Measurements from ENCODE around the gene SERPINB13.

SERPINB13 gene, protein sequence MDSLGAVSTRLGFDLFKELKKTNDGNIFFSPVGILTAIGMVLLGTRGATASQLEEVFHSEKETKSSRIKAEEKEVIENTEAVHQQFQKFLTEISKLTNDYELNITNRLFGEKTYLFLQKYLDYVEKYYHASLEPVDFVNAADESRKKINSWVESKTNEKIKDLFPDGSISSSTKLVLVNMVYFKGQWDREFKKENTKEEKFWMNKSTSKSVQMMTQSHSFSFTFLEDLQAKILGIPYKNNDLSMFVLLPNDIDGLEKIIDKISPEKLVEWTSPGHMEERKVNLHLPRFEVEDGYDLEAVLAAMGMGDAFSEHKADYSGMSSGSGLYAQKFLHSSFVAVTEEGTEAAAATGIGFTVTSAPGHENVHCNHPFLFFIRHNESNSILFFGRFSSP

DNA sequence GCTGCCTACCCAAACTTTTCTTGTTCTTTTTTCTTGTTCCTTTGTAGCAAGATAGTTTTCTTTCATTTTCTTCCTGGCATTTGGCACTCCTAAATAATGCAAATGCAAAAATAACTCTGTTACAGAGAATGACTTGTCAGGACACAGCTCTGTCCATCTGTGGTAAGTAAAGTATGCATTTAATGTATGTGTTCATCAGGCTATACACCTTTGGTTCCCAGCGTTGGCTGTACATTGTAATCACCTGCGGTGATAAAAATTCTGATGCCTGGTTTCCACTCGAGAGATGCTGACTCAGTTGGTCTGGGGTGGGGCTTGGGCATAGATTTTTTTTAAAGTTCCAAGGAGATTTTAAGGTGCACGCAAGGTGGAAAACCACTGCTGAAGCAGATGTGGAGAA is at the start of gene SERPINB13:
SERPINB13 (plus strand) TSS at position 378 of the 400 bp plus-strand sequence. CDS start 1,325 bp downstream, outside the sequence.
- DNase-seq, result no peak

DNA sequence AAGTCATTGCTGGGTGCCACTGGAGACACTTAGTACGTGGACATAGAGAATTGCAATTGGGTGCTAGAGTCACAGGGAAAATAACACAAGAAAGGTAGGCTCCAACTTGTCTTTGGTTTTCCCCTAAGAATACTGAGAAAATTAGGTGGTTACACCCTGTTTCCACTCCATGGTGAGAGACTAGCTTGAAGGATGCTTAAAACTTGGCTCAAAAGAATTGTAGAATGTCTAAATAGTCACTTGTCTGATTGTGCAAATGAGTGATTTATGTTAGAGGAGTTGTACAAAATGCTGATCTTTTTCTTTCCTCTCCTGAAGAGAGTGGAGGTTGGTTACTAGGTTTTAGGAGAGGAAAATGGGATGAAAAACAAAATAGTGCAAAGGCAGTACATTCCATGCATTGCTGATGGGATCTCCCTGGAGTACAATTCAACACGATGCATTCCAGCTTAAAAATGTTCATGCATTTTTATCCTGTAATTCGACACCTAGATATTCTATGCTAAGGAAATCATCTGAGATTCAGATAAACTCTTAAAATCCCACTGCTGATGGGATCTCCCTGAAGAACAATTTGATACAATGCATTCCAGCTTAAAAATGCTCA is 47.1 kb upstream of the SERPINB13 start:
- no peak for DNase-seq

DNA sequence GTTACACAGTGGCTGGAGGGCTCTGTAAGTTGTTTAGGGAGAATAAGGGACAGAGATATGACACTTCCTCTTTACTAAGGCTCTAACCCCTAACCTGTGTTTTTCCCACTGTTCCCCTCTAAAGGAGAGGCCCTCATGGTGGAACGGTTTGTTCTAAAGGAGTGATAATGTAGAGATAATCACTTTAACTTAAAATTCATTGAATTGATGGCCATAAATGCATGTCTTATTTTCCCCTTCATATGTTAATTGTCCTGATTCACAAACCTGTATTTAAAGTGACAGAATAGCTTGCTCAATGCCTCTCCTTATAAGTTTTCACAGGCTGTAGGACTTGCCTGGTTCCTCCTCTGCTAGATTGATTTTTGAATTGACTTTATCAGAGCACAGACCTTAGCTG is 45.1 kb upstream of the SERPINB13 start, which contains the start of gene SERPINB12:
SERPINB12 (plus strand) TSS at position 301 of the 400 bp plus-strand sequence. CDS start 13,791 bp downstream, outside the sequence.
- DNase-seq, result no peak

DNA sequence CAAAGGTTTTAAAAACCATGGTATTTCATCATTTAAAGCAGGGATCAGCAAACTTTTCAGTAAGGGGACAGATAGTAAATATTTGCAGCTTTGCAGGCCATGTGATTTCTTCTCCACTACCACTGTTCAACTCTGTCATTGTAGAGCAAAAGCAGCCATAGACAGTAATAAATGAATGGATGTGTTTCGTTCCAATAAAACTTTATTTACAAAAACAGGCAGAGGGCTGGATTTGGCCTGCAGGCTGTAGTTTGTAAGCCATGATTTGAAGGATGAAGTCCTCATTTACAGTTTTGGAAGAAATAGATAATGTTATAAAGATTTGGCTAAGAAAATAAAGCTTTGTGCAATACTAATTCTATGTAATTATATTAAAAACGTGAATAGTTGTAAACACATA is 43.1 kb upstream of the SERPINB13 start:
- no peak for DNase-seq

DNA sequence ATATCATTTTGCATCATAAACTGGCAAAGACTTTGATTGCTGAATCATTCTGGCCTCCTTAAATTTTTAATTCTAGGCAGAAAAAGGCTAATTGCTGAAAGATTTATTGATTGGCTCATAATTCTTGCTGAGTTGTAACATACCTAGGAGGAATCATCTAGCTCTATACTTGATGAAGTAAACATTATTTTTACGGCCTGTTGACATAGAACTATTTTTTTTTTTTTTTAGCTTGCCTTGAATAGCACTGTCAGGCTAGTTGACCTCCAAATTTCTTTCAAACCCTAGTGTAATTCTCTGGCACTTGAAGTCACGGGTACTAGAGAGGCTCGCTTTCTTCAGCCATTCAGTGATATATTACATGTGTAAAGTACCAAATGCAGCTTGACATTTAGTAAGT is 42.1 kb upstream of the SERPINB13 start:
- no peak for DNase-seq

DNA sequence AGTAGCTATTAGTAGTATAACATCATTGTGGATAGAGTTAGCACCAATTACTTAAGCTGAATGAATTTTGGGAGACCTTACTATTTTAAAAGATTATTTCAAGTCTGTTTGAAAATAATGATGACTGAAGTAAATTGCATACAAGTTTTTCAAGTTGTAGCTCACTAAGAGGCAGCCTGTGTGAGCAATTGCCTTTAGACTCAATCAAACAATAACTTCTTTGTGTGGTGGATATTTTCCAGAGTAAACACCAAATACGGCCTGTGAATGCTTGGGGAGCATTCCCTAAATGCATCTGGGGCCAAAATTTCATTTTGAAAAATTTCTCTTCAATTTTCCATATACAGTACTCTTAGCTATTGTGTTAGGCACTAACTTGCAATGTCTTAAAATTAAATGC is 37.1 kb upstream of the SERPINB13 start:
- no peak for DNase-seq

DNA sequence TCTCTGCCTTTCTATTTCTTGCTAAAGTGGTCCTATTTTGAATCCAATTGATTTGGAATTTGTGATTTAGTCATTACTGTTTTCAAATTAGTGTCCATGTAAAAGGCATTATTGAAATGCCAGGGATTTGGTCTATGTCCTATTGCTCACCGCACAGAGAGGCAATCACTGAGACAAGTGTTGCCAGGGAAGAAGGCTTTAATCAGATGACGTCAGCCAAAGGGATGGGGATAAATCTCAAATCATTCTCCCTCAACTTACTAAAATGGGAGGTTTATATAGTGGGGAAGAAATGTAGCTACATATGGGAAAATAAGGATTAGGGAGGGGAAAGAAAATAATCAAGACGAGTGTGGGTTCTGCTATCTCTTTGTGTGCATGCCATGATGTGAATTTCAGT is 35.4 kb upstream of the SERPINB13 start:
- no peak for DNase-seq

DNA sequence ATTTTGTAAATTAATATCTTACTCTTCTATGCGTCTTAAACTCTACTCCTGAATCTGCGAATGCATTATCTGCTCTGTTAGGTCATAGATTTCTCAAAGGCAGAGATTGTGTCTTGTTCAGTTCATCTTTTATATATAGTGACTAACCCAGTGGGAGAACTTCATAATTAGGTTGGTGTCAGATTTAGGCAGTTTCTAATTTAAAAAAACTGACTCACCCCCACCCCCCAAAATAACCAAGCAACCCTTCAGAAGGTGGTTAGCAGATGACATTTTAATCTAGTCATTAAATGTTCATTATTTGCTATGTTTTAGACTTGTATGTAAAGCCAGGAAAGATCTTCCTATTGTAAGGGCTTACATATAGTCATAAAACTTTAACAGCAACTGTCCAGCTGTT is 34.6 kb upstream of the SERPINB13 start:
- no peak for DNase-seq

DNA sequence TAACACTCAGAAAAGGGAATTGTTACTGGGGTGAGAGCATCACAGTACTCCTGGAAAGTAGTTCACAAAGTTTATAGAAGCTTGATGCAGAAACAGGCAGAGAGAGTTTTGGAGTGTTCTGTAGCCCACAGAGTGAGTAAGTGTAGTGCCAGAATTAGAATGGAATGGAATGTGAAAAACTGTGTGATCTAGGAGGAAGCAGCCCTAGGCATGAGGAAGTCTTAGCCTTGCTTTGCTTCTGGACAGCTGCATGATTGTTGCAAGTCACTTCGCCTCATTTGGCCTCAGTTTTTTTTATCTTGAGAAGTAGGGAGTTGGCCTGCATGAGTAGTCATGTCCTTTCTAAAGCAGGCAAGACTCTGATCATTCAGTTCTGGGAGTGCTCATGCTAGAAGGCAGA is 34.1 kb upstream of the SERPINB13 start:
- DNase-seq, result no peak

DNA sequence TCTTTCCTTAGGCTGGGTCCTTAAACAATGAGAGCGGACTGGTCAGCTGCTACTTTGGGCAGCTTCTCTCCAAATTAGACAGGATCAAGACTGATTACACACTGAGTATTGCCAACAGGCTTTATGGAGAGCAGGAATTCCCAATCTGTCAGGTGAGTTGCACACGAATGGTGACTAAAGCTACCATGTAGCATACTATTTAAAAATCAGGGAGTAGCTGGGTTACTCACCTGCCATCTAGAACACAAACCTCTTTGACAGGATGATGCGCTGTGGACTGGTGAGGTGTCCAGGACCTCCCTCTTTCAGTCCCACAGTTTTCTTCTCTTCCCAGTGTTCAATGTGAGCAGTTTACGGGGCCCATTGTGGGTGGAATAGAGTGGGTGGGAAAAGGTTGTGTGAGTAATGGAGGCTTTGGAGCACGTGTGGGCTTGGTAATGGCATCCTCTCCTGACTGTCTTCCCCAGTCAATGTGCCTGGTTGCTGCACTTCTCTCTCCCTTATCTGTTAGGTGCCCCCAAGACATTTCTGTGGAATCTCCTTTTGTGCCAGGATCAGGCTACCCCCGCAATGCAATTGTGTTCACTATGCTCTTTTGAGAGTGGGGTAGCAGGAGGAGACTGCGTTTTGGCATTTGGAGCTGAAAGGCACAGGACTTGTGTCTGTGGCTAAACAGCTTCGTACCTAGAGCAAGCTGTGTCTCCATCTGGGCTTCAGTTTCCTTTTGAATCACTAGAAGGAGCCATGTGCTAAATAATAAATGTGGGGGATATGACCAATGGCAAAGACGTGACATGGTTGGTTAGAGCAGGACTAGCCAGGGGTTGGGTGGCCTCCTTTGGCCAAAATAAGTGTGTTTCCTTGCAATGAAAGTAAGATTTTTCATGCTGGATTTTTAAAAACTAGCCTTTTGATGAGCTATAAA is 27.3 kb upstream of the SERPINB13 start:
- no peak for DNase-seq

DNA sequence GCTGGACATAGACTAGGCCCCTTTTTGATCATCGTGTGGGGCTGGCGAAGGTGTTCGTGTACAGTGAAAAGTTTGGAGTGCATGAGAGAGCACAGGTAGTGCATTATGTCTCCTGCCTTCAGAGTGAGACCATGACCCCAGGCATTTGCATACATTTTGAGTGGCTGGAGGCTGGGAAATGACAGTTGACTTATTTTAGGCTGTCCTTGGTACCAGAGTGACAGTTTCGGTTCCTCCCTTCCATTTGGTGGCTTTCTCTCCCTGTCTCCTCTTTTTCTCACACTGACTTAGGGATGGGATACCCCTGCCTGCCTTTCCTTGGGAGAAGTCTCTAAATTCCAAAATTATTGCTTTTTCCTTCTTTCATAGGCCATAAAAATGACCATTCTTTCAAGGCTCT is 24.9 kb upstream of the SERPINB13 start:
- DNase-seq, result no peak

DNA sequence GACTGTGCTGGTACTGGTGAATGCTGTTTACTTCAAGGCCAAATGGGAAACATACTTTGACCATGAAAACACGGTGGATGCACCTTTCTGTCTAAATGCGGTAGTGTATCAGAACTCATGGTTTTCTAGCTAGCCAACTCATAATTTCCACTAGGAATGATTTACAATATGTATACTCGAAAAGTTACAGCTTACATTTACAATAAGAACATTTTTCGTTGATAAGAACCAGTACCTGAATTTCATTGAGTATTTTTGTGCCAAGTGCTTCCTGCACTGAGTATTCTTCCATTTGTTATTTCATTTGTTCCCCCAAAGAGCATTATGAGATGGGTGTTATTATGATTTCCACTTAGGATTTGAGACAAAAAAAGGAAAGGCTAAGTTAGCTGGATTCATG is 23.1 kb upstream of the SERPINB13 start:
- no peak for DNase-seq

DNA sequence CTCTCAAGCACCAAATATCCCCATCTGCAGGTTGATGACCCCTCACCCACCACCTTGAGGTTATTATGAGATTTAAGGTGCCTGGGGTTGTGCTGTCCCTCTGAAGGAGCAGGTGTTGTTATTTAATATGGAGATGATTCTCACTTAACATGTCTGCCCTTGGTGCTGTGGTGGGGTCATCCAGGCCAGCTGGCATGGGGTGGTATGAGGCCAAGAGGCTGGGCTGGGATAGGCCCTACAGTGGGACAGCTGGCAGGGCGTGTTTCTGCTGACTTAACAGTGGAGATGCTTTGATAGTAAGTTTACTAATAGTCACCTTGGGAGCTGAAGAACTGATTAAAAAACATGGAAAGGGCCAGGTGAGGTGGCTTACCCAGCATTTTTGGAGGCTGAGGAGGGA is 22.6 kb upstream of the SERPINB13 start:
- DNase-seq, result no peak

DNA sequence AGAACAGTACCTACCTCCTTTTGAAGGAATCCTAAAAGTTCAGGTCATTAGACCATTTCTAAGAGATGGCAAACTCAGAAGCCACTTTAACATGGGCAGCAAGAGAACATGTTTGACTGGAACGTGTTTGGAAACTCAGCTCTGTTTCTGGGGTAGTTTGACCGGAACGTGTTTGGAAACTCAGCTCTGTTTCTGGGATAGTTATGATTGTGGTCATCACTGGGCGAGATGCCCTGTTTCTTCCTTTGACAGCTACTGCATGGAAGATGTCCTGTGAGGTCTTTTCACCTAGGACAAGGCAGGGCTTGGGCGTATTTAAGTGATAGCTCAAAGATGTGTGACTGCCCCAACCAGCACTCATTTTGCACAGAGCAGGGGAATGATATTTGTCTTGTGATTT is 19.9 kb upstream of the SERPINB13 start:
- DNase-seq, result no peak

DNA sequence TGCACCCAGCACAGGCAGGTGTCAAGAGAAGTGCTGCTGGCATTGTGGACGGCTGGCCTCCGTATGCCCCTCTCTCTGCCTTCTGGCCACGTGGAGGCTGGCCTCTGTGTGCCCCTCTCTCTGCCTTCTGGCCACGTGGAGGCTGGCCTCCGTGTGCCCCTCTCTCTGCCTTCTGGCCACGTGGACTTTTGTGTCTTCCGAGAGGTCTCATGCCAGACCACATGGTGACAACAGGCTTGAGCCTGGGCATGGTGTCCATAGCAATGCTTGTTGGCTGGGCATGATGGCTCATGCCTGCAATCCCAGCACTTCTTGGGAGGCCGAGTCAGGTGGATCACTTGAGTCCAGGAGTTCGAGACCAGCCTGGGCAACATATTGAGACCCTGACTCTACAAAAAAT is 19.3 kb upstream of the SERPINB13 start:
- DNase-seq, result no peak

DNA sequence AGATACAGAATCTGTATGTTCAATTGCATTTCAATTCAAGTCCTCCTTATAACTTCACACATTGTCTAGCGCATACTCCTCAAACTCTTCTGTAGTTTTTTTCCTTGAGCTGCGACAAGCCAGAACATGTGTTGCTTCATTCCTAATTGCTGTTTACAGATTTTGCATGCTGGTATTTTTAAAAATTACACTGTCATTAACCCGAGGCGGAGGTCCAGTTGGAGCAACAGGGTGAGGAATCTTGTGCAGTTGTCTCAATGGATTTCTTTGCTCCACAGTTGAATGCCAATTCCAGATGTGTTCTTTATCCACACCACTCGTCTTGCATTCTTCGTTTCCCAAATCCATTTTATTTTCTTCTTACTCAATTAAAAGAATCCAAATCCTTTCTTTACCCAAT is 16.4 kb upstream of the SERPINB13 start:
- DNase-seq, result no peak

DNA sequence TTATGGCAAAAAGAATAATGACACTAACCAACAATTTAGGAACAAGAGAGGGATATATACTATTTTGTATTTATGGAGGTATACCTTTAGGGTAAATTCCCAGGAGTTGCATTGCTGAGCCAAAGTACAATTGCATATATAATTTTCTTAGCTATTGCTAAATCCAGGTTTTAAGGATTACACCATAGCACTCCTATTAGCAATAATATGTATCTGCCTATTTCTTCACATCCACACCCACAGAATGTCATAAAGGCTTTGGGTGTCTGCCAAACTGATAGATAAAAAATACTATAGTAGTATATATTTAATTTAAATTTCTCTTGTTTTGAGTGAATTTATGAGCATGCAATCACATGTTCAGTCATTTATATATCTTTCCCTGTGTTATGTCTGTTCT is 11.5 kb upstream of the SERPINB13 start:
- no peak for DNase-seq

DNA sequence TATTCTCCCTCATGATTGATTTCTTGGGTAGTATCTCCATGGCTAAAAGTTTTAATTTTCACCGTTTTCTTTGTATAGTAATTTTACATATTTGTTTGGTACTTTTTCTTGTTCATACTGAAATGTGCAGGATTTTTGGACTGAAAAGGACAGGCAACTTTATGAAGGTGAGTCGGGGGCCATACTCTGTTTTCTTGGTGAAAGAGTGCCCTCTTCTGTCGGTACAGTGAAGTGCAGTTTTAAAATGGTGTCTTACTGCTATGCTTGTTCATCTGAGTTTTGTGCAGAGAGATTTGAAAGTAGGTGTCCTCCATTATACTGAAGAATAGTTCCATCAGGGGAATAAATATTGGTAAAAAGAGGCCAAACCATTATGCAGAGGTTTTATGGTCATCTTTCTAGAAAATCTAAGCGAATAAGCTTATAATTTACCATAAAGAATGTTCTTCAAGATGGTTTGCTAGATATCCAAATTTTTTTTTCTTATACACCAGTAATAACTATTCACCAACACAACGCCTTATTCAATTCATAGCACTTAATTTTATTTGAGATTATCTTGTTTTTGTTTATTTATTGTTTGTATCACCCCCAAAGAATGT is 8.7 kb upstream of the SERPINB13 start:
- DNase-seq, result no peak

DNA sequence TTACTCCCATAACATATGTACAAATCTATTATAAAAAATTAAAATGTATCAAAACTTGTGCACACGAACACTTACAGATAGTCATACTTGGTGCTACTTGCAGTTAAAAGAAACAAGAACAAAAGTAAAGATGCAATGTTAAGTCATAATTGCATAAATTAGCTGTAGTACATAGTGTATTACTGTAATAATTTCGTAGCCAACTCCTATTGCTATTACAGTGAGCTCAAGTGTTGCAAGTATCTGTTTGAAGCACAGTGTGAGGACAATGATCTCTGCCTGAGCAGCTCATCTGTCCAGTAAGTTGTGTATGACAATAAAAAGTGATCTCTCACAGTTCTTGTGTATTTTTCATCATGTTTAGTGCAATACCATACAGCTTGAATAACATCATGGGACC is 7.5 kb upstream of the SERPINB13 start:
- DNase-seq, result no peak

DNA sequence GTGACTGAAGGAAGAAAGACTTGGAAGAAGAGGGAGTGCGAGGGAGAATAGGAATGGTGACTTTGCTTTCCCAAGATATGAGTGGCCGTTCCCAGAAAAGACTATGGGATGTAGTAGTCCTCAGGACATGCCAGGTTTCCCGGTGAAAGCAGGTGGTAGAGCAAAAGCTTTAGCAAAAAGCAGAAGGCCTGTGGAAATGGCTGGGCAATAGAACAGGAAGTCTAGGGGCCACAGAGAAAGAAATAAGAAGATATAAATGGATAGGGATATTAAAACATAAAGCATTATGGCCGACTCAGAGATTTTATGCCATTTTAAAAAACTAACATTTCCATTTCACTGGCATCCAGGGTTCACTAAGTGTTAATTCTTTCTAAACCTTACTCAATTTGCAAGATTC is 1.2 kb upstream of the SERPINB13 start:
- no peak for DNase-seq

DNA sequence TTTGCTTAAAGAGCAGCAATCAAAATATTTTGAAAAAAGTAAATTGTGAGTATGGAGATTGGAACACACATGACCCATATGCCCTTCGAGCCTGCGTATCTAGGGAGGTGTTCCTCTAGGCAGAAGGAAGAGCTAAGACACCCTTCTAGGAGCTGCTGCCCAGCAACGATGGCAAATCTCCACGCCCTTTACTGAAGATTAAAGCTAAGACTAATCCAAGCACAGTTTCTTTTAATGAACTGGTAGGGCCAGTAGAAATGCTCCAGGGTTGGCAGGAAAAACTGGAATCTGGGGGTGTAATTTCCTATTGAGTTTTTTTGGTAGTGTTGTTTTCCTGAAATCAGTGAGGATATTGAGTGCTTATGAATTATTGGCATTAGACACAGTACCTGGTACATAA is 712 bp upstream of the SERPINB13 start:
- DNase-seq, result no peak

DNA sequence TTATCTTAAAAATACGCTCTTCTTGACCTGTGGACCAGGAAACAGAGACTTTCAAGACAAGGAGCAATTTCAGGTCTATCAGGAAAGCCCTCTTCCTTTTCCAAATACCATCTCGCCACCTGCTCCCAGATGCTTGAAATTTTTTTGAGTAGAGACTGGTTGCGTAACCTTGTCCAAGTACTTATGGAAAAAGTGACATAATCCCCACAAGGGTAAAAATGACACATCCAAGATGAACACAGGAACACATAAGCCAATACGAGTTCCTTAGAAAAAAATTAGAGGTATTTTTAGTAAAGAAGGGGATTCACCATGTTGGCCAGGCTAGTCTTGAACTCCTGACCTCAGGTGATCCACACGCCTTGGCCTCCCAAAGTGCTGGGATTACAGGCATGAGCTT is 1.8 kb downstream of the SERPINB13 start:
- no peak for DNase-seq

DNA sequence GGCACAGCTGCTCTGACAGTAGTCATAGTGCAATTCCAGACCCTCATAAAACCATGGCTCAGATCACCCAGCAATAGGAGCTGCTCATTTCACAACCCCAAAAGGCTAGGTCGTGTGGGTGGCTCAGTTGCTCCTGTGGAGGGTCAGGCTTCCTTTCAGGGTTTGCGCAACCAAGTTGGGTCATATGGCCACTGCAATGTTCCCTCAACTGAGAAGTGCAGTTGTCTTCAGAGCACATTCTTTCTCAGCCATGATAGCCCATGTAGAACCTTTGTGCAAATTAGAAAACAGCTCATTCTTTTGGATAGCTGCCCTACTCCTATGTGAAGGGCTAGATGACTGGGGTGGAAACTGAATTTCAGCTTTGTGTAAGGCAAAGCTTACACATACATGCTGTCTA is 3.2 kb downstream of the SERPINB13 start:
- no peak for DNase-seq
